Measurements from ENCODE around the gene GZMB.

The GZMB gene

GRCh38 chr14:24632761-24633160 is 1.2 kb downstream of the GZMB start:
- H3K27ac ChIP-seq, result no peak overlapping the region
- no peak overlapping the region for H2AFZ ChIP-seq
- no peak overlapping the region for H3K4me3 ChIP-seq (ENCODE audit: low read depth, low read length)
- no peaks in the 10 kb centered on the region for H3K27me3 ChIP-seq (ENCODE audit: control insufficient read depth, insufficient read depth, low read length)
- no peaks in the 10 kb centered on the region for H3K36me3 ChIP-seq (ENCODE audit: control insufficient read depth, insufficient read depth, low read length)
- no peaks in the 10 kb centered on the region for H3K4me1 ChIP-seq
- H3K79me2 ChIP-seq, result no peaks in the 10 kb centered on the region
- no peaks in the 10 kb centered on the region for H3K9me3 ChIP-seq (ENCODE audit: control insufficient read depth, low read length)
- no peak overlapping the region for H3K9ac ChIP-seq
- TF ChIP-seq, protein P1, sequence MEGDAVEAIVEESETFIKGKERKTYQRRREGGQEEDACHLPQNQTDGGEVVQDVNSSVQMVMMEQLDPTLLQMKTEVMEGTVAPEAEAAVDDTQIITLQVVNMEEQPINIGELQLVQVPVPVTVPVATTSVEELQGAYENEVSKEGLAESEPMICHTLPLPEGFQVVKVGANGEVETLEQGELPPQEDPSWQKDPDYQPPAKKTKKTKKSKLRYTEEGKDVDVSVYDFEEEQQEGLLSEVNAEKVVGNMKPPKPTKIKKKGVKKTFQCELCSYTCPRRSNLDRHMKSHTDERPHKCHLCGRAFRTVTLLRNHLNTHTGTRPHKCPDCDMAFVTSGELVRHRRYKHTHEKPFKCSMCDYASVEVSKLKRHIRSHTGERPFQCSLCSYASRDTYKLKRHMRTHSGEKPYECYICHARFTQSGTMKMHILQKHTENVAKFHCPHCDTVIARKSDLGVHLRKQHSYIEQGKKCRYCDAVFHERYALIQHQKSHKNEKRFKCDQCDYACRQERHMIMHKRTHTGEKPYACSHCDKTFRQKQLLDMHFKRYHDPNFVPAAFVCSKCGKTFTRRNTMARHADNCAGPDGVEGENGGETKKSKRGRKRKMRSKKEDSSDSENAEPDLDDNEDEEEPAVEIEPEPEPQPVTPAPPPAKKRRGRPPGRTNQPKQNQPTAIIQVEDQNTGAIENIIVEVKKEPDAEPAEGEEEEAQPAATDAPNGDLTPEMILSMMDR (IDR thresholded peaks at IDR 0.05), result no peak
- H3K4me2 ChIP-seq (ENCODE audit: low read length), result no peak overlapping the region

DNA sequence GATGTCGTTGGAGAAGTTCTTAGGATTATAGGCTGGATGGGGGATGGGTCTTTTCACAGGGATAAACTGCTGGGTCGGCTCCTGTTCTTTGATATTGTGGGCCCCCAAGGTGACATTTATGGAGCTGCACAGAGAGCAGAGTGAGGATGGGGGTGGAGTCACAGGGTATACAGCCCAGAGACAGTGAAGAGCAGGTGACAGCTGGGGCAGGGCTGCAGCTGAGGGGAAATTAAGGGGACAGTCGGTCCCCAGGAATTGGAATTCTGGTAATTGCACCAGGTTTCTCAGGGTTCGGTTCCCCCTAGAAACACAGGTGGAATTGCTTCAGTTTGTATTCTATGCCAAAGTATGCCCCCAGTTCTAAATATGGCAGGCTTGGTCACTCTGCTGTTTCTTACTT is 1.7 kb downstream of the GZMB start:
- H3K36me3 ChIP-seq (ENCODE audit: control insufficient read depth, insufficient read depth, low read length), result no peaks in the 10 kb centered on the region
- no peak overlapping the region for H3K4me3 ChIP-seq (ENCODE audit: low read depth, low read length)
- no peaks in the 10 kb centered on the region for H3K79me2 ChIP-seq
- H3K4me2 ChIP-seq (ENCODE audit: low read length), result no peak overlapping the region
- H3K27me3 ChIP-seq (ENCODE audit: control insufficient read depth, insufficient read depth, low read length), result no peaks in the 10 kb centered on the region
- TF ChIP-seq, protein P1 (IDR thresholded peaks at IDR 0.05), result no peak
- H3K27ac ChIP-seq, result no peak overlapping the region
- H2AFZ ChIP-seq, result no peak overlapping the region
- H3K4me1 ChIP-seq, result no peaks in the 10 kb centered on the region
- no peaks in the 10 kb centered on the region for H3K9me3 ChIP-seq (ENCODE audit: control insufficient read depth, low read length)
- H3K9ac ChIP-seq, result no peak overlapping the region

DNA sequence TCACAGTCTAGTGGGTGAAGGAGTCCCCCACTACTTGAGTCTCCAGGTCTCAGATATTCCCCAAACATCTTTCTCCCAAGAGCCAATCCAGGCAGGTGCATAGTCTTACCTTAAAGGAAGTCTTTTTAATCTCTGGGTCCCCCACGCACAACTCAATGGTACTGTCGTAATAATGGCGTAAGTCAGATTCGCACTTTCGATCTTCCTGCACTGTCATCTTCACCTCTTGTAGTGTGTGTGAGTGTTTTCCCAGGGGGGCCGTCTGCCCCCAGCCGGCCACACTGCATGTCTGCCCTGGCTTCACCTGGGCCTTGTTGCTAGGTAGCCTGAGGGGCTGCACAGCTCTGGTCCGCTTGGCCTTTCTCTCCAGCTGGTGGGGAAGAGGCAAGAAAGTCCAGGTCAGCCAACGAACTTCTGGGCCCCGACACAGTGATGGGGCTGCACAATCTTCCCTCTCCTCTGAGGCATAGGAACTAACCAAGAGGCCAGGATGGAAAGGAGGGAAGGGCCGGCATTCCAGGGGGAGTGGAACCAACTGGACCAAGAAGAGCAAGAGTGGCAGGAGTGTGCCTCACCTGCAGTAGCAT is 2.1 kb downstream of the GZMB start:
- no peaks in the 10 kb centered on the region for H3K79me2 ChIP-seq
- H3K27ac ChIP-seq, result no peak overlapping the region
- no peaks in the 10 kb centered on the region for H3K4me1 ChIP-seq
- no peak overlapping the region for H3K9ac ChIP-seq
- TF ChIP-seq, protein P1 (IDR thresholded peaks at IDR 0.05), result no peak
- no peaks in the 10 kb centered on the region for H3K27me3 ChIP-seq (ENCODE audit: control insufficient read depth, insufficient read depth, low read length)
- no peak overlapping the region for H3K4me3 ChIP-seq (ENCODE audit: low read depth, low read length)
- H2AFZ ChIP-seq, result no peak overlapping the region
- no peak overlapping the region for H3K4me2 ChIP-seq (ENCODE audit: low read length)
- no peaks in the 10 kb centered on the region for H3K9me3 ChIP-seq (ENCODE audit: control insufficient read depth, low read length)
- no peaks in the 10 kb centered on the region for H3K36me3 ChIP-seq (ENCODE audit: control insufficient read depth, insufficient read depth, low read length)

DNA sequence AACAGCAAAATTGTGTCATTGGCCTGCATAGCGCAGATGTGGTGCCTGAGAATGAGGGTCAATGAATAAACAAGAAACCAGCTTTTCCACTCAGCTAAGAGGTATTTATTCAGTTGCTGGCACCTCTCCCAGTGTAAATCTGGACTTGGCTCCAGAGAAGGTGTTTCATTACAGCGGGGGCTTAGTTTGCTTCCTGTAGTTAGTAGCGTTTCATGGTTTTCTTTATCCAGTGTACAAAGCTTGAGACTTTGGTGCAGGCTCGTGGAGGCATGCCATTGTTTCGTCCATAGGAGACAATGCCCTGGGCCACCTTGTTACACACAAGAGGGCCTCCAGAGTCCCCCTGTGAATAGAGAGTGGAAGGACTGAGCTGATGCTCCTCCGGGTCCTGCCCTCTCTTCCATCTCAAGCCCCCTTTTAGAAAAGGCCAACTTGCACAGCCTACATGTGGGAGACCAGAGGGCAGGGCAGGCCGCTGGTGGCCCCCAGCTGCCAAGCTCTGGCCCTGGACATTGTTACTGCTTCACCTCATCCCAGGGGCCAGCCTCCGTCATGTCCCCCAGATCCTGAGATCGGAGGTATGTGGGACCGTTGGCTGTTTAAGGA is 3.0 kb downstream of the GZMB start:
- Histone ChIP-seq H3K36me3 (ENCODE audit: control insufficient read depth, insufficient read depth, low read length) (no peaks in the 10 kb centered on the region), H3K9ac (no peak overlapping the region), H2AFZ (no peak overlapping the region), H3K4me2 (ENCODE audit: low read length) (no peak overlapping the region), H3K9me3 (ENCODE audit: control insufficient read depth, low read length) (no peaks in the 10 kb centered on the region), H3K4me1 (no peaks in the 10 kb centered on the region), H3K27me3 (ENCODE audit: control insufficient read depth, insufficient read depth, low read length) (no peaks in the 10 kb centered on the region), H3K27ac (no peak overlapping the region), H3K79me2 (no peaks in the 10 kb centered on the region), H3K4me3 (ENCODE audit: low read depth, low read length) (no peak overlapping the region)
- TF ChIP-seq, protein P1 (IDR thresholded peaks at IDR 0.05), result no peak
